Osteoblast (primary cell): ENCODE data around the gene HASPIN. TPM values are rescaled to one million over a fixed set of nuclear protein-coding genes. Genes with fewer than 3 reads are reported as not detected.

Experiments
- DNase-seq: peaks from one replicate; pipeline ENCODE4 v3.0.0; 2011; ENCODE audit warnings: low spot score, mixed read lengths; ENCODE audit not compliant: insufficient read length; ENCODE audit errors: missing footprints
- H2AFZ ChIP-seq: 2 replicates; pipeline ENCODE4 v1.6.0; 2011; ENCODE audit warnings: mild to moderate bottlenecking, low read length
- H3K27ac ChIP-seq: 2 replicates; pipeline ENCODE4 v1.5.1; 2011; ENCODE audit warnings: mild to moderate bottlenecking, low read depth, low read length, moderate library complexity
- H3K27me3 ChIP-seq: 2 replicates; pipeline ENCODE4 v1.6.0; 2012; ENCODE audit warnings: mild to moderate bottlenecking, control low read depth, inconsistent platforms, low read length, moderate library complexity; ENCODE audit not compliant: insufficient read depth
- H3K36me3 ChIP-seq: 2 replicates; pipeline ENCODE4 v1.5.1; 2011; ENCODE audit warnings: mild to moderate bottlenecking, low read length, control low read depth, moderate library complexity; ENCODE audit not compliant: insufficient read depth
- H3K4me1 ChIP-seq: 2 replicates; pipeline ENCODE4 v1.5.1; 2011; ENCODE audit warnings: mild to moderate bottlenecking, low read length, control low read depth, moderate library complexity; ENCODE audit not compliant: insufficient read depth
- H3K4me2 ChIP-seq: 2 replicates; pipeline ENCODE4 v1.6.0; 2011; ENCODE audit warnings: mild to moderate bottlenecking, low read length; ENCODE audit not compliant: insufficient read depth
- H3K4me3 ChIP-seq: fragments of 200-600 bp; sonication (generic); 3 replicates; pipeline ENCODE4 v1.5.1; 2012; ENCODE audit warnings: mild to moderate bottlenecking, low read length, inconsistent platforms; ENCODE audit not compliant: insufficient read depth
- H3K79me2 ChIP-seq: 2 replicates; pipeline ENCODE4 v1.6.0; 2012; ENCODE audit warnings: mild to moderate bottlenecking, low read length, control low read depth, inconsistent platforms; ENCODE audit not compliant: insufficient read depth
- H3K9me3 ChIP-seq: 2 replicates; pipeline ENCODE4 v1.5.1; 2011; ENCODE audit warnings: low read depth, low read length, control low read depth
- H4K20me1 ChIP-seq: 2 replicates; pipeline ENCODE4 v1.6.0; 2012; ENCODE audit warnings: mild to moderate bottlenecking, low read length, control low read depth; ENCODE audit not compliant: insufficient read depth
- total RNA-seq: library from RNA; depleted of rRNA; stranded (reverse); fragments of >200 nt; gene quantifications from 2 replicates; pipeline ENCODE4 v1.2.3, GENCODE V29; 2012
- TF ChIP-seq, protein P1 (sequence below): IDR thresholded peaks from 2 replicates; pipeline ENCODE4 v1.5.1; 2011; ENCODE audit warnings: mild to moderate bottlenecking, low read depth, low read length, moderate library complexity; ENCODE audit errors: extremely low read depth

The HASPIN gene
- total RNA-seq, 1 donor, result 1.4 TPM

DNA sequence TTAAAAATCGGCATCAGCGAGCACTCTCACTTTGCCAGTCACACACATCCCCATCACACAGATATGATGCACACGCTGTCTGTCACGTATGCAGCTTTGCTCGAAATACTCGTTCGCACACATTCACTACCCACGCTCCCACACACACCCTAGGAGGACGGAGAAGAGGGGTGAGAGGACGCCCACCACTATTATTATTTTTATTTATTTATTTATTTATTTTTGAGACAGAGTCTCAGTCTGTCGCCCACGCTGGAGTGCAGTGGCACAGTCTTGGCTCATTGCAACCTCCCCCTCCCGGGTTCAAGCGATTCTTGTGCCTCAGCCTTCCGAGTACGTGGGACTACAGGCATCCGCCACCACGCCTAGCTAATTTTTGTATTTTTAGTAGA is 30.4 kb downstream of the HASPIN start:
- Histone ChIP-seq H3K4me2 (no peak overlapping the region), H3K79me2 (no peaks in the 10 kb centered on the region), H2AFZ (no peak overlapping the region), H3K4me3 (no peak overlapping the region), H3K4me1 (no peaks in the 10 kb centered on the region), H4K20me1 (no peaks in the 10 kb centered on the region), H3K27ac (no peak overlapping the region), H3K9me3 (no peaks in the 10 kb centered on the region), H3K36me3 (no peaks in the 10 kb centered on the region), H3K27me3 (no peaks in the 10 kb centered on the region)
- DNase-seq, result peak; percentile 46
- TF ChIP-seq, protein P1, sequence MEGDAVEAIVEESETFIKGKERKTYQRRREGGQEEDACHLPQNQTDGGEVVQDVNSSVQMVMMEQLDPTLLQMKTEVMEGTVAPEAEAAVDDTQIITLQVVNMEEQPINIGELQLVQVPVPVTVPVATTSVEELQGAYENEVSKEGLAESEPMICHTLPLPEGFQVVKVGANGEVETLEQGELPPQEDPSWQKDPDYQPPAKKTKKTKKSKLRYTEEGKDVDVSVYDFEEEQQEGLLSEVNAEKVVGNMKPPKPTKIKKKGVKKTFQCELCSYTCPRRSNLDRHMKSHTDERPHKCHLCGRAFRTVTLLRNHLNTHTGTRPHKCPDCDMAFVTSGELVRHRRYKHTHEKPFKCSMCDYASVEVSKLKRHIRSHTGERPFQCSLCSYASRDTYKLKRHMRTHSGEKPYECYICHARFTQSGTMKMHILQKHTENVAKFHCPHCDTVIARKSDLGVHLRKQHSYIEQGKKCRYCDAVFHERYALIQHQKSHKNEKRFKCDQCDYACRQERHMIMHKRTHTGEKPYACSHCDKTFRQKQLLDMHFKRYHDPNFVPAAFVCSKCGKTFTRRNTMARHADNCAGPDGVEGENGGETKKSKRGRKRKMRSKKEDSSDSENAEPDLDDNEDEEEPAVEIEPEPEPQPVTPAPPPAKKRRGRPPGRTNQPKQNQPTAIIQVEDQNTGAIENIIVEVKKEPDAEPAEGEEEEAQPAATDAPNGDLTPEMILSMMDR, result no peak

DNA sequence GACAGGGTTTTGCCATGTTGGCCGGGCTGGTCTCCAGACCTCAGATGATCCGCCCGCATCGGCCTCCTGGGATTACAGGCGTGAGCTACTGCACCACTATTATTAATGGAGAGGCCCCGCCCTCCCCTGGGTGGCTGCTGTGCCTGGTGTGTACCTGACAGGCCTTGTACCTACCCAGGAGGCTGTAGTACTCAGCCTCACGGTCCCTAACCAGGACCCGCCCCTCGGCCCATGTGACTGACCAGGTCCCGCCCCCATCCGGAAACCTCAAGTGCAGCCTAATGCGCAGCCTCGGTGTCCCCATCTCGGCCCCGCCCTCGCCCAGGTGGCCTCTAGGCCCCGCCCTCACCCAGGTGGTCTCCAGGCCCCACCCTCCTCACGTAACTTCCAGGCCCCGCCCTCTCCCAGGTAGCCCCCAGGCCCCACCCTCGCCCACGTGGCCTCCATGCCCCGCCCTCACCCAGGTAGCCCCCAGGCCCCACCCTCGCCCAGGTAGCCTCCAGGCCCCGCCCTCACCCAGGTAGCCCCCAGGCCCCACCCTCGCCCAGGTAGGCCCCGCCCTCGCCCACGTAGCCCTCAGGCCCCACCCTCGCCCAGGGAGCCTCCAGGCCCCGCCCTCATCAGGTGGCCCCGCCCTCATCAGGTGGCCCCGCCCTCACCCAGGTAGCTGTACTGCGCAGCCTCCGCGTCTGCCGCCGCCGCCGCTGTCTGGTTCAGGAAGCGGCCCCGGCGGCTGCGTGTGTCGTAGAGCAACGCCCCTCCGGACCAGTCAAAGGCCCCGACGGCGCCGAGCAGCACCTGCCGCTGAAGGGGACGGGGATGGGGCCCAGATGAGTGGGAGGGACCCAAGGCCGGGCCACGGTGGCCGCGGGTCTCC is 31.0 kb downstream of the HASPIN start:
- DNase-seq, result peak; percentile 77
- no peak overlapping the region for H3K4me2 ChIP-seq
- H3K4me1 ChIP-seq, result no peaks in the 10 kb centered on the region
- H4K20me1 ChIP-seq, result no peaks in the 10 kb centered on the region
- no peak overlapping the region for H2AFZ ChIP-seq
- H3K36me3 ChIP-seq, result no peaks in the 10 kb centered on the region
- peaks cover 3% of the 10 kb centered on the region for H3K9me3 ChIP-seq
- H3K4me3 ChIP-seq, result no peak overlapping the region
- TF ChIP-seq, protein P1, result no peak
- no peaks in the 10 kb centered on the region for H3K79me2 ChIP-seq
- H3K27ac ChIP-seq, result no peak overlapping the region
- no peaks in the 10 kb centered on the region for H3K27me3 ChIP-seq

DNA sequence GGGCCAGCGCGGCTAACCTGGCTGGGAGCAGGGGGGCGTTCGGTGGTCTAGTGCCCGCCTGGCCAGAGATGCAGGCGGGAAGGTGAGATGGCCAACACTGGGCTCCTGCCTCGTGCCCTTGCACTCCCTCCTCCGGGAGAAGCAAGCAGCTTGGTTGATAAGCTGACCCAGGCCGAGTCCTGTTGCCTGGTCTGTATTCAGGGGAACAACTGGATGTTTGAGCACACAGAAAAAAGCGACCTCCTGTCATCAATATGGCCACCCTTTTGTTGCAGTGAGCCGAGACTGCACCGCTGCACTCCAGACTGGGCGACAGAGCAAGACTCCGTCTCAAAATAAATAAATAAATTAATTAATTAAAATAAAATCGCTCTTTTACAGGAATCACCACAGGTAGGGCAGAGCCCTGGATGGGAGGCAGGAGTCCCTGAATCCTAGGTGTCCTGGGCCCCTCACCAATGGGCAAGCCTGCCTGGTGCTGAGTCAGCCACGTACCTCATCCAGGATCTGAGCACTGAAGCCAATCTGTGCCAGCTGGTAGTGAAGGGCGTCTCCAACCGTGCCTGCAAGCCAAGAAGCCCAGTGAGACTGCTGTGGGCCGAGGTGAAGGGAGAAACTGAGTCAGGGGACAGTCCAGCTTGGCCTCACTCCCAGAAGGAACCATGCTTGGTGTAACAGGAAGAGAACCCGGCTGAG is 31.8 kb downstream of the HASPIN start:
- no peak overlapping the region for H3K27ac ChIP-seq
- no peak overlapping the region for H3K4me2 ChIP-seq
- no peak overlapping the region for H3K4me3 ChIP-seq
- H3K4me1 ChIP-seq, result no peaks in the 10 kb centered on the region
- no peaks in the 10 kb centered on the region for H3K27me3 ChIP-seq
- TF ChIP-seq, protein P1, result no peak
- H2AFZ ChIP-seq, result no peak overlapping the region
- peak; percentile 56 for DNase-seq
- H3K79me2 ChIP-seq, result no peaks in the 10 kb centered on the region
- H3K9me3 ChIP-seq, result peaks cover 3% of the 10 kb centered on the region
- no peaks in the 10 kb centered on the region for H3K36me3 ChIP-seq
- no peaks in the 10 kb centered on the region for H4K20me1 ChIP-seq

DNA sequence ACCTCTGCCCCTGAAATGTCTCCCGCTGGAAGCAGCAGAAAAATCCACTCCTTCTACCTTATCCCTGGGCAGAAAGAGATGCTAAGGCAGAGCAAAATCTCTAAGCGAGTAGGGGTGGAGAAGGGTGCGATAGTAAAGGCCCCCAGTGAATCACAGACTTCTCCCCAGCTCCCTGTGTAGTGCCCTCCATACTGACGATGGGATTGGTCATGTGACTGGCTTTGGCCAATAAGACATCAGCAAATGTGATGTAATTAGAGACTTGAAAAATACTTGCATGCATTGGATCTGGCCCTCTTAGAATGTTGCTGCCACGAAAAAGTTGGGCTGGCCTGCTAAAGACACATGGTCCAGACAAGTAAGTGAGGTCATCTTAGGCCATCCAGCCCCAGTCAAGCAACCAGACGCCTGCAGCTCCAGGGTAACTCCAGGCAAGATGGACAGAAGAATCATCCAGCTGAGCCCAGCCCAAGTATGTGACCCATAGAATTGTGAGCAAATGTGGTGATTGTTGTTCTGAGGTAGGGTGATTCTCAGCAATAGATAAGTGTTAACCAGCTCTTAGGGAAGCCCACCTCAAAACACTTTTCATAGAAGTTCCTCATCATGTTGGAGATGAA is 36.0 kb downstream of the HASPIN start:
- H3K36me3 ChIP-seq, result no peaks in the 10 kb centered on the region
- no peaks in the 10 kb centered on the region for H4K20me1 ChIP-seq
- no peak overlapping the region for H3K4me3 ChIP-seq
- TF ChIP-seq, protein P1, result no peak
- no peak overlapping the region for H3K27ac ChIP-seq
- no peak overlapping the region for H2AFZ ChIP-seq
- peak; percentile 71 for DNase-seq
- no peaks in the 10 kb centered on the region for H3K27me3 ChIP-seq
- no peak overlapping the region for H3K4me2 ChIP-seq
- no peaks in the 10 kb centered on the region for H3K4me1 ChIP-seq
- peaks cover 3% of the 10 kb centered on the region for H3K9me3 ChIP-seq
- no peaks in the 10 kb centered on the region for H3K79me2 ChIP-seq
